GM10248 (cell line): ENCODE measurements around the gene MAD2L2.

ENCODE experiments used
- CTCF ChIA-PET: fragments of 300-600 bp; sonication (Branson Sonifier 250); formaldehyde crosslinking; extraction: SDS; loops from one replicate; lab custom pipeline; 2021; ENCODE audit warnings: antibody characterized with exemption; lab: Yijun Ruan, JAX
- POLR2A ChIA-PET: fragments of 350-650 bp; sonication (Branson Sonifier 250); formaldehyde crosslinking; extraction: SDS; loops from one replicate; lab custom pipeline; 2020; ENCODE audit warnings: antibody characterized with exemption; lab: Yijun Ruan, JAX
- DNase-seq: peaks from one replicate; pipeline ENCODE4 v3.0.0; 2012; ENCODE audit errors: extremely low spot score
- CTCF ChIP-seq: IDR thresholded peaks from 2 replicates; pipeline ENCODE4 v1.5.1; 2012; ENCODE audit warnings: mild to moderate bottlenecking, low read depth; ENCODE audit errors: extremely low read depth, missing control alignments, control extremely low read depth

Gene MAD2L2

GRCh38 chr1:11671544-11672286 lies 9.2 kb downstream of the MAD2L2 start:
- TF ChIP-seq CTCF, result no peak
- ChIA-PET CTCF (interaction anchor here (1.6 to 3.0 kb wide), 3 partner anchors 7 to 47 kb away, joined by 4 to 19 read pairs (median 11); partner anchors contain the start of genes FBXO6 and MAD2L2), POLR2A (no interaction called here)
- no peak for DNase-seq

GRCh38 chr1:11671205-11671543 lies 9.8 kb downstream of the MAD2L2 start:
- no peak for TF ChIP-seq CTCF
- CTCF ChIA-PET, result interaction anchor here (1.6 to 2.8 kb wide), 2 partner anchors 10 to 48 kb away, joined by 4 to 11 read pairs; partner anchors contain the start of gene MAD2L2
- no peak for DNase-seq
- POLR2A ChIA-PET, result no interaction called here

- TF ChIP-seq CTCF, result no peak
- CTCF ChIA-PET, result interaction anchor here (1.6 to 2.8 kb wide), 2 partner anchors 11 to 48 kb away, joined by 4 to 11 read pairs; partner anchors contain the start of gene MAD2L2
- POLR2A ChIA-PET, result no interaction called here
- DNase-seq, result peak; percentile 53
Observed at GRCh38 chr1:11670747-11671146, 10.2 kb downstream of the MAD2L2 start.

GRCh38 chr1:11668516-11668915 lies 12.4 kb downstream of the MAD2L2 start:
- ChIA-PET POLR2A (no interaction called here), CTCF (no interaction called here)
- TF ChIP-seq CTCF, result no peak
- DNase-seq, result no peak

GRCh38 chr1:11664336-11665065 lies 16.4 kb downstream of the MAD2L2 start:
- CTCF ChIA-PET, result interaction anchor here (0.7 to 3.4 kb wide), 28 partner anchors 9 to 1157 kb away, joined by 3 to 58 read pairs (median 4); partner anchors contain the start of genes AGTRAP, CLCN6, FBXO2 and FBXO44
- POLR2A ChIA-PET, result interaction anchor here (0.6 to 1.8 kb wide), 7 partner anchors 10 to 244 kb away, joined by 3 to 6 read pairs (median 4); partner anchors contain the start of gene MAD2L2
- no peak for TF ChIP-seq CTCF
- peak; percentile 70 for DNase-seq

GRCh38 chr1:11661103-11661502 lies 19.8 kb downstream of the MAD2L2 start:
- DNase-seq, result no peak
- no peak for TF ChIP-seq CTCF
- ChIA-PET CTCF (interaction anchor here (0.8 to 3.3 kb wide), 3 partner anchors 8 to 623 kb away, joined by 3 to 15 read pairs (median 3); no protein-coding TSS in a partner anchor), POLR2A (no interaction called here)
